ENCODE results near the gene DEFB129. TPM values are rescaled to one million over a fixed set of nuclear protein-coding genes. Genes with fewer than 3 reads are reported as not detected.

Gene DEFB129
- total and polyA plus RNA-seq, 10 of the 15 experiments (the other 5 are each of a cell fraction or from before 2014, with no cell fraction given), result not detected

GRCh38 chr20:210809-211502, 16.1 kb upstream of the DEFB129 start:
- ChIA-PET SMC1A (ENCODE audit: uncharacterized antibody, unreplicated experiment) (interaction anchor here (0.6 to 1.3 kb wide), 2 partner anchors 13 to 55 kb away, joined by 5 read pairs; no protein-coding TSS in a partner anchor), POLR2A (no interaction called here)
- no peaks in the 10 kb centered on the region for H4K20me1 ChIP-seq (ENCODE audit: control insufficient read depth, insufficient read depth)

More at GRCh38 chr20:210809-211502, 16.1 kb upstream of the DEFB129 start:
- no peak for FAIRE-seq
- H3K9ac ChIP-seq (ENCODE audit: control insufficient read depth, insufficient read depth, low read length), result no peak overlapping the region
- no peak overlapping the region for H3K4me3 ChIP-seq
- no TSS peak for BruUV-seq (replicated peaks)
- H3K27ac ChIP-seq (ENCODE audit: control insufficient read depth, insufficient read depth), result no peak overlapping the region
- no peak for DNase-seq (ENCODE audit: low read depth, low spot score)
- no peaks in the 10 kb centered on the region for H3K4me1 ChIP-seq (ENCODE audit: control insufficient read depth, insufficient read depth, low read length)
- no peak overlapping the region for H3K4me2 ChIP-seq (ENCODE audit: control insufficient read depth, insufficient read depth)
- RAD21 ChIA-PET (ENCODE audit: unreplicated experiment), result interaction anchor here (0.7 to 1.2 kb wide), 3 partner anchors 55 to 119 kb away, joined by 3 to 5 read pairs (median 4); no protein-coding TSS in a partner anchor
- no peaks in the 10 kb centered on the region for H3K9me3 ChIP-seq (replicated peaks; ENCODE audit: control insufficient read depth, insufficient read depth, low read length)
- no peak for ATAC-seq
- intact Hi-C loops (cut with micrococcal nuclease; ENCODE audit: unreplicated experiment) (no loop called here), in situ Hi-C loops (cut with MboI) (loop anchor here (5.0 kb wide), 1 partner anchor 121 kb away; no protein-coding TSS in a partner anchor)
- H3K36me3 ChIP-seq (ENCODE audit: control insufficient read depth in 2 of 2, insufficient read depth in 2 of 2, low read length in 1 of 2), result no peaks in the 10 kb centered on the region
- H2AFZ ChIP-seq (ENCODE audit: control insufficient read depth, low read depth, low read length), result no peak overlapping the region
- WGBS (ENCODE audit: insufficient coverage, insufficient replicate concordance, low lambda C conversion rate, missing lambda C conversion rate), result 9% methylated on average over 7 of the region's 7 CpGs
- TF ChIP-seq NBN (IDR thresholded peaks at IDR 0.05) (no peak), CHD1 (IDR thresholded peaks at IDR 0.05; ENCODE audit: low read depth, low read length) (no peak), EED (IDR thresholded peaks at IDR 0.05; ENCODE audit: low read depth) (no peak), DPF2 (IDR thresholded peaks at IDR 0.05) (no peak), EGR1 (IDR thresholded peaks at IDR 0.05; ENCODE audit: borderline replicate concordance in 1 of 2, low read depth in 2 of 2, low read length in 2 of 2) (no peak), MEF2A (IDR thresholded peaks at IDR 0.05; ENCODE audit: insufficient read depth, low read depth, low read length) (no peak), STAT1 (conservative IDR thresholded peaks at IDR 0.05) (no peak), SIX5 (IDR thresholded peaks at IDR 0.05; ENCODE audit: low read depth, low read length, severe bottlenecking) (no peak), E2F8 (IDR thresholded peaks at IDR 0.05; ENCODE audit: low read depth, partially characterized antibody) (no peak), SMARCA5 (IDR thresholded peaks at IDR 0.05) (no peak), ZBED1 (IDR thresholded peaks at IDR 0.05; ENCODE audit: borderline replicate concordance) (no peak), NR2C2 (IDR thresholded peaks at IDR 0.05; ENCODE audit: borderline replicate concordance, control insufficient read depth, insufficient read length, low read depth) (no peak), ATF7 (IDR thresholded peaks at IDR 0.05; ENCODE audit: low read depth) (no peak), RUNX3 (IDR thresholded peaks at IDR 0.05; ENCODE audit: low read length) (no peak), CHD2 (IDR thresholded peaks at IDR 0.05; ENCODE audit: borderline replicate concordance, low read depth, low read length) (no peak), ZNF384 (IDR thresholded peaks at IDR 0.05; ENCODE audit: borderline replicate concordance, low read depth, low read length) (no peak)
- TF ChIP-seq, protein P1, sequence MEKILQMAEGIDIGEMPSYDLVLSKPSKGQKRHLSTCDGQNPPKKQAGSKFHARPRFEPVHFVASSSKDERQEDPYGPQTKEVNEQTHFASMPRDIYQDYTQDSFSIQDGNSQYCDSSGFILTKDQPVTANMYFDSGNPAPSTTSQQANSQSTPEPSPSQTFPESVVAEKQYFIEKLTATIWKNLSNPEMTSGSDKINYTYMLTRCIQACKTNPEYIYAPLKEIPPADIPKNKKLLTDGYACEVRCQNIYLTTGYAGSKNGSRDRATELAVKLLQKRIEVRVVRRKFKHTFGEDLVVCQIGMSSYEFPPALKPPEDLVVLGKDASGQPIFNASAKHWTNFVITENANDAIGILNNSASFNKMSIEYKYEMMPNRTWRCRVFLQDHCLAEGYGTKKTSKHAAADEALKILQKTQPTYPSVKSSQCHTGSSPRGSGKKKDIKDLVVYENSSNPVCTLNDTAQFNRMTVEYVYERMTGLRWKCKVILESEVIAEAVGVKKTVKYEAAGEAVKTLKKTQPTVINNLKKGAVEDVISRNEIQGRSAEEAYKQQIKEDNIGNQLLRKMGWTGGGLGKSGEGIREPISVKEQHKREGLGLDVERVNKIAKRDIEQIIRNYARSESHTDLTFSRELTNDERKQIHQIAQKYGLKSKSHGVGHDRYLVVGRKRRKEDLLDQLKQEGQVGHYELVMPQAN (conservative IDR thresholded peaks at IDR 0.05), result no peak
- TF ChIP-seq, protein P2, sequence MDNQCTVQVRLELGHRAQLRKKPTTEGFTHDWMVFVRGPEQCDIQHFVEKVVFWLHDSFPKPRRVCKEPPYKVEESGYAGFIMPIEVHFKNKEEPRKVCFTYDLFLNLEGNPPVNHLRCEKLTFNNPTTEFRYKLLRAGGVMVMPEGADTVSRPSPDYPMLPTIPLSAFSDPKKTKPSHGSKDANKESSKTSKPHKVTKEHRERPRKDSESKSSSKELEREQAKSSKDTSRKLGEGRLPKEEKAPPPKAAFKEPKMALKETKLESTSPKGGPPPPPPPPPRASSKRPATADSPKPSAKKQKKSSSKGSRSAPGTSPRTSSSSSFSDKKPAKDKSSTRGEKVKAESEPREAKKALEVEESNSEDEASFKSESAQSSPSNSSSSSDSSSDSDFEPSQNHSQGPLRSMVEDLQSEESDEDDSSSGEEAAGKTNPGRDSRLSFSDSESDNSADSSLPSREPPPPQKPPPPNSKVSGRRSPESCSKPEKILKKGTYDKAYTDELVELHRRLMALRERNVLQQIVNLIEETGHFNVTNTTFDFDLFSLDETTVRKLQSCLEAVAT (IDR thresholded peaks at IDR 0.05), result no peak
- CTCF ChIA-PET, result interaction anchor here (1.0 to 6.0 kb wide), 4 partner anchors 55 to 123 kb away, joined by 3 to 41 read pairs (median 8); no protein-coding TSS in a partner anchor
- no peaks in the 10 kb centered on the region; a peak in 1 of 4 replicates for H3K27me3 ChIP-seq (replicated peaks in 1 of 2; ENCODE audit: control insufficient read depth in 2 of 2, insufficient read depth in 2 of 2, low read length in 1 of 2)
- H3K79me2 ChIP-seq (ENCODE audit: control insufficient read depth, insufficient read depth, low read length), result no peaks in the 10 kb centered on the region

Measured in GM12878 (cell line).